ENCODE measurements around the gene CDH12. TPM values are rescaled to one million over a fixed set of nuclear protein-coding genes. Genes with fewer than 3 reads are reported as not detected.

Gene CDH12
- total RNA-seq, 1 donor from 2014 or later: not detected

- Mint-ChIP-seq H3K4me3 (ENCODE audit: unreplicated experiment) (no peak overlapping the region), H3K9me3 (ENCODE audit: unreplicated experiment) (no peaks in the 10 kb centered on the region), H3K27me3 (ENCODE audit: low read depth, unreplicated experiment) (no peaks in the 10 kb centered on the region), H3K36me3 (ENCODE audit: low read depth, unreplicated experiment) (no peaks in the 10 kb centered on the region), H3K27ac (ENCODE audit: unreplicated experiment) (no peak overlapping the region), H3K4me1 (ENCODE audit: low read depth, unreplicated experiment) (no peaks in the 10 kb centered on the region)
- H3K4me2 ChIP-seq (ENCODE audit: low read length): no peak overlapping the region
- no peak overlapping the region for H3K27ac ChIP-seq (ENCODE audit: low read depth, low read length)
- no peaks in the 10 kb centered on the region for H4K20me1 ChIP-seq (ENCODE audit: insufficient read depth, low read length)
- H3K4me1 ChIP-seq (ENCODE audit: insufficient read depth, low read length): no peaks in the 10 kb centered on the region
- H3K9me3 ChIP-seq (ENCODE audit: insufficient read depth, low read depth, low read length): no peaks in the 10 kb centered on the region
- FAIRE-seq: no peak
- no peak for DNase-seq (ENCODE audit: low read depth)
- no peak for TF ChIP-seq EZH2 (IDR thresholded peaks at IDR 0.05; ENCODE audit: insufficient read depth, low read length)
- TF ChIP-seq CTCF (IDR thresholded peaks at IDR 0.05; ENCODE audit: insufficient read depth, low read depth, low read length): no peak
- H3K36me3 ChIP-seq (ENCODE audit: insufficient read depth, low read length): no peaks in the 10 kb centered on the region
- H3K79me2 ChIP-seq (ENCODE audit: insufficient read depth, low read length): no peaks in the 10 kb centered on the region
- no peak overlapping the region for H3K4me3 ChIP-seq (ENCODE audit: insufficient read depth, low read depth, low read length)
- no peak overlapping the region for H2AFZ ChIP-seq (ENCODE audit: low read depth, low read length)
- no peaks in the 10 kb centered on the region for H3K27me3 ChIP-seq (ENCODE audit: insufficient read depth, low read length)
- H3K9ac ChIP-seq (ENCODE audit: low read length): no peak overlapping the region
Measured at GRCh38 chr5:22793463-22793862, 59.7 kb downstream of the CDH12 start.

- Mint-ChIP-seq H3K27me3 (ENCODE audit: low read depth, unreplicated experiment) (no peaks in the 10 kb centered on the region), H3K36me3 (ENCODE audit: low read depth, unreplicated experiment) (no peaks in the 10 kb centered on the region), H3K27ac (ENCODE audit: unreplicated experiment) (no peak overlapping the region), H3K4me1 (ENCODE audit: low read depth, unreplicated experiment) (no peaks in the 10 kb centered on the region), H3K9me3 (ENCODE audit: unreplicated experiment) (no peaks in the 10 kb centered on the region), H3K4me3 (ENCODE audit: unreplicated experiment) (no peak overlapping the region)
- FAIRE-seq: no peak
- Histone ChIP-seq H3K4me1 (ENCODE audit: insufficient read depth, low read length) (no peaks in the 10 kb centered on the region), H3K9me3 (ENCODE audit: insufficient read depth, low read depth, low read length) (no peaks in the 10 kb centered on the region), H3K27me3 (ENCODE audit: insufficient read depth, low read length) (no peaks in the 10 kb centered on the region), H3K9ac (ENCODE audit: low read length) (no peak overlapping the region), H2AFZ (ENCODE audit: low read depth, low read length) (no peak overlapping the region), H3K79me2 (ENCODE audit: insufficient read depth, low read length) (no peaks in the 10 kb centered on the region), H3K36me3 (ENCODE audit: insufficient read depth, low read length) (no peaks in the 10 kb centered on the region), H3K4me2 (ENCODE audit: low read length) (no peak overlapping the region), H3K27ac (ENCODE audit: low read depth, low read length) (no peak overlapping the region), H4K20me1 (ENCODE audit: insufficient read depth, low read length) (no peaks in the 10 kb centered on the region), H3K4me3 (ENCODE audit: insufficient read depth, low read depth, low read length) (no peak overlapping the region)
- TF ChIP-seq CTCF (IDR thresholded peaks at IDR 0.05; ENCODE audit: insufficient read depth, low read depth, low read length): no peak
- no peak for TF ChIP-seq EZH2 (IDR thresholded peaks at IDR 0.05; ENCODE audit: insufficient read depth, low read length)
- no peak for DNase-seq (ENCODE audit: low read depth)
Measured at GRCh38 chr5:22787807-22788206, 65.3 kb downstream of the CDH12 start.

- H3K36me3 ChIP-seq (ENCODE audit: insufficient read depth, low read length): no peaks in the 10 kb centered on the region
- Mint-ChIP-seq H3K9me3 (ENCODE audit: unreplicated experiment) (no peaks in the 10 kb centered on the region), H3K4me1 (ENCODE audit: low read depth, unreplicated experiment) (no peaks in the 10 kb centered on the region), H3K4me3 (ENCODE audit: unreplicated experiment) (no peak overlapping the region), H3K27ac (ENCODE audit: unreplicated experiment) (no peak overlapping the region), H3K27me3 (ENCODE audit: low read depth, unreplicated experiment) (no peaks in the 10 kb centered on the region), H3K36me3 (ENCODE audit: low read depth, unreplicated experiment) (no peaks in the 10 kb centered on the region)
- no peaks in the 10 kb centered on the region for H4K20me1 ChIP-seq (ENCODE audit: insufficient read depth, low read length)
- no peaks in the 10 kb centered on the region for H3K9me3 ChIP-seq (ENCODE audit: insufficient read depth, low read depth, low read length)
- H3K4me2 ChIP-seq (ENCODE audit: low read length): no peak overlapping the region
- H2AFZ ChIP-seq (ENCODE audit: low read depth, low read length): no peak overlapping the region
- H3K27me3 ChIP-seq (ENCODE audit: insufficient read depth, low read length): no peaks in the 10 kb centered on the region
- no peak overlapping the region for H3K9ac ChIP-seq (ENCODE audit: low read length)
- no peaks in the 10 kb centered on the region for H3K4me1 ChIP-seq (ENCODE audit: insufficient read depth, low read length)
- no peak for DNase-seq (ENCODE audit: low read depth)
- no peak overlapping the region for H3K4me3 ChIP-seq (ENCODE audit: insufficient read depth, low read depth, low read length)
- TF ChIP-seq EZH2 (IDR thresholded peaks at IDR 0.05; ENCODE audit: insufficient read depth, low read length) (no peak), CTCF (IDR thresholded peaks at IDR 0.05; ENCODE audit: insufficient read depth, low read depth, low read length) (no peak)
- no peak for FAIRE-seq
- H3K79me2 ChIP-seq (ENCODE audit: insufficient read depth, low read length): no peaks in the 10 kb centered on the region
- no peak overlapping the region for H3K27ac ChIP-seq (ENCODE audit: low read depth, low read length)
Measured at GRCh38 chr5:22787398-22787797, 65.7 kb downstream of the CDH12 start.
